Upper lobe of left lung (tissue), 6 donors: Measurements from ENCODE around the gene CENPI. TPM values are rescaled to one million over a fixed set of nuclear protein-coding genes. Genes with fewer than 3 reads are reported as not detected.

Experiments
- ATAC-seq, 2 donors: fragments of 200-7000 bp; cut with Tn5 transposase; one replicate each; pipeline ENCODE4 v1.9.1; 2022; ENCODE audit warnings: mild to moderate bottlenecking in 2 of 2, moderate library complexity in 2 of 2; ENCODE audit not compliant: low FRiP score in 2 of 2
- DNase-seq, 2 donors: peaks; one replicate each; pipeline ENCODE4 v3.0.0-alpha.2; 2019 to 2020
- H3K27ac ChIP-seq, 4 donors: fragments of 200-600 bp; sonication (generic); one replicate each; pipeline ENCODE4 v1.5.1; 2016 to 2019
- H3K27me3 ChIP-seq, 4 donors: fragments of 200-600 bp; sonication (generic); one replicate each; pipeline ENCODE4 v1.5.1; 2017 to 2019
- H3K36me3 ChIP-seq, 4 donors: fragments of 200-600 bp; sonication (generic); one replicate each; pipeline ENCODE4 v1.5.1; 2016 to 2019
- H3K4me1 ChIP-seq, 4 donors: fragments of 200-600 bp; sonication (generic); one replicate each; pipeline ENCODE4 v1.5.1; 2018 to 2019
- H3K4me3 ChIP-seq, 4 donors: fragments of 200-600 bp; sonication (generic); one replicate each; pipeline ENCODE4 v1.5.1; 2017 to 2019; ENCODE audit warnings: mild to moderate bottlenecking in 2 of 4, moderate library complexity in 1 of 4
- H3K9me3 ChIP-seq, 4 donors: fragments of 200-600 bp; sonication (generic); one replicate each; pipeline ENCODE4 v1.5.1; 2018 to 2019
- EP300 ChIP-seq, 4 donors: sonication (generic); formaldehyde crosslinking; IDR thresholded peaks; one replicate each; pipeline ENCODE4 v1.5.1; 2017; ENCODE audit warnings: antibody characterized with exemption in 4 of 4, control low read depth in 2 of 4
- POLR2A ChIP-seq, 4 donors: fragments of 450-650 bp; IDR thresholded peaks; one replicate each; pipeline ENCODE4 v1.5.1; 2016 to 2017; ENCODE audit warnings: antibody characterized with exemption in 4 of 4, mild to moderate bottlenecking in 2 of 4
- POLR2AphosphoS5 ChIP-seq, 2 donors: sonication (generic); formaldehyde crosslinking; IDR thresholded peaks; one replicate each; pipeline ENCODE4 v1.5.1; 2017; ENCODE audit warnings: antibody characterized with exemption in 2 of 2
- WGBS, 2 donors: methylation state at CpG; one replicate each; pipeline ENCODE4 v1.1.5; 2017 to 2018; 5-methylcytosine and 5-hydroxymethylcytosine counted together
- total RNA-seq, 6 donors: library from RNA; depleted of rRNA in 4 of 6; stranded (reverse); fragments of >200 nt in 4 of 6; gene quantifications; one replicate each; pipeline versions ENCODE4 v1.1.0 to v1.2.1, GENCODE V29; 2016 to 2021
- TF ChIP-seq, protein P1 (sequence below), 6 experiments: fragments of 450-650 bp in 4 of 6; fragments of 200-600 bp in 2 of 6; sonication (generic) in 2 of 6; IDR thresholded peaks; one replicate each; pipeline ENCODE4 v1.5.1; 2016 to 2019; ENCODE audit warnings: antibody characterized with exemption in 6 of 6
- donor health status: DM: no; HTN: no; CAD: no; lungs with moderate emphysema.
- donor health status: DM: no; HTN: yes; CAD: no; lungs with severe emphysema.

CENPI gene
- total RNA-seq, 6 donors from 2014 or later, result 0.67 to 4.2 (median 0.98) TPM

DNA sequence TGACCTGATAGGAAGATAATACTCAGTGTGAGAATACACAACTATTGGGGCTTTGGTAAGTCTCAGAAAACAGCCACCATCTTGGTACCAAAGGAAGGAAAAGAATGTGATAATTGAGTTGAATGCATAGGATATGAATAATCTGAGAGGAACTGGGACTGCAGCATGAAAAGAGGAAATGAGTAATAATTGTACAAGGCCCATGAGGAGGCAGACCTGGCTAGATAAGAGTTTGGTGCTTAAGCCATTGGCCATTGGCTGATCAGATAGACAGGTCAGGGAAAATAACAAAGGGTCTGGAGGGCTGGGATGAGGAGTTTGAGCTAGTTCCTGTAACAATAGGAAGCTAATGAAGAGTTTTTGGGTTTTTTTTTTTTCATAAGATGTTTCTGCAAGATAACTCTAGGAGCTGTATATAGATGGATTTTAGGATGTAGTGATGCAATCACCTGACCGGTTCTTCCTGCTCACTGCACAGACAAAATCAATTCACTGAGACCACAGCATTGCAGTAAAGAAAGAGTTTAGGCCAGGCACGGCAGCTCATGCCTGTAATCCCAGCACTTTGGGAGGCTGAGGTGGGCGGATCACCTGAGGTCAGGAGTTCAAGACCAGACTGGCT, 40.8 kb upstream of the CENPI start:
- TF ChIP-seq, protein P1, sequence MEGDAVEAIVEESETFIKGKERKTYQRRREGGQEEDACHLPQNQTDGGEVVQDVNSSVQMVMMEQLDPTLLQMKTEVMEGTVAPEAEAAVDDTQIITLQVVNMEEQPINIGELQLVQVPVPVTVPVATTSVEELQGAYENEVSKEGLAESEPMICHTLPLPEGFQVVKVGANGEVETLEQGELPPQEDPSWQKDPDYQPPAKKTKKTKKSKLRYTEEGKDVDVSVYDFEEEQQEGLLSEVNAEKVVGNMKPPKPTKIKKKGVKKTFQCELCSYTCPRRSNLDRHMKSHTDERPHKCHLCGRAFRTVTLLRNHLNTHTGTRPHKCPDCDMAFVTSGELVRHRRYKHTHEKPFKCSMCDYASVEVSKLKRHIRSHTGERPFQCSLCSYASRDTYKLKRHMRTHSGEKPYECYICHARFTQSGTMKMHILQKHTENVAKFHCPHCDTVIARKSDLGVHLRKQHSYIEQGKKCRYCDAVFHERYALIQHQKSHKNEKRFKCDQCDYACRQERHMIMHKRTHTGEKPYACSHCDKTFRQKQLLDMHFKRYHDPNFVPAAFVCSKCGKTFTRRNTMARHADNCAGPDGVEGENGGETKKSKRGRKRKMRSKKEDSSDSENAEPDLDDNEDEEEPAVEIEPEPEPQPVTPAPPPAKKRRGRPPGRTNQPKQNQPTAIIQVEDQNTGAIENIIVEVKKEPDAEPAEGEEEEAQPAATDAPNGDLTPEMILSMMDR (IDR thresholded peaks at IDR 0.05), result no peak
- TF ChIP-seq POLR2A (IDR thresholded peaks at IDR 0.05), result no peak
- TF ChIP-seq EP300 (IDR thresholded peaks at IDR 0.05), result no peak
- TF ChIP-seq POLR2AphosphoS5 (IDR thresholded peaks at IDR 0.05), result no peak
- no peak for DNase-seq
- no peaks in the 10 kb centered on the region for H3K4me1 ChIP-seq
- no peak overlapping the region for H3K27ac ChIP-seq
- no peaks in the 10 kb centered on the region for H3K9me3 ChIP-seq
- no peaks in the 10 kb centered on the region for H3K27me3 ChIP-seq
- no peaks in the 10 kb centered on the region for H3K36me3 ChIP-seq
- no peak overlapping the region for H3K4me3 ChIP-seq
- 64 to 71% methylated on average over 3 of the region's 3 CpGs for WGBS, 2 donors
- no peak for ATAC-seq

DNA sequence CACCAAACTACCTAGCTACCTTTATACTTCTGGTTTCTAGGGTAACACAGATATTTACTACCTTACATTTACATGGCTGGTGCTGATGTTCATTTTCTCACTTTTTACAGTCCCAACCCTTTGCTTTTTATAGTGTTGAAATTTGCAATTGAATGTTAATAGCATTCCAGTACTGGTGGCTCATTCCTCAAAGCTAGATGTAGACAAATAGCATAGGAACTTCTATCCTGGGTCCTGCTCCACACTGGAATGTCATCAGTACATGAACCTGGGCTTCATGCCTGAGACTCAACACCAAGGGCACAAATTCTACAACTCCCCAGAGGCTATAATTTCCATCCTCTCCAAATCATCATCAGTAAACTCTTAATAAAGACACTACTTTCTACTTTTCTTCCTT, 35.8 kb upstream of the CENPI start:
- Histone ChIP-seq H3K4me3 (no peak overlapping the region), H3K36me3 (no peaks in the 10 kb centered on the region), H3K27me3 (no peaks in the 10 kb centered on the region), H3K9me3 (no peaks in the 10 kb centered on the region), H3K4me1 (no peaks in the 10 kb centered on the region), H3K27ac (no peak overlapping the region)
- no peak for ATAC-seq
- no peak for TF ChIP-seq POLR2AphosphoS5 (IDR thresholded peaks at IDR 0.05)
- no peak for DNase-seq

DNA sequence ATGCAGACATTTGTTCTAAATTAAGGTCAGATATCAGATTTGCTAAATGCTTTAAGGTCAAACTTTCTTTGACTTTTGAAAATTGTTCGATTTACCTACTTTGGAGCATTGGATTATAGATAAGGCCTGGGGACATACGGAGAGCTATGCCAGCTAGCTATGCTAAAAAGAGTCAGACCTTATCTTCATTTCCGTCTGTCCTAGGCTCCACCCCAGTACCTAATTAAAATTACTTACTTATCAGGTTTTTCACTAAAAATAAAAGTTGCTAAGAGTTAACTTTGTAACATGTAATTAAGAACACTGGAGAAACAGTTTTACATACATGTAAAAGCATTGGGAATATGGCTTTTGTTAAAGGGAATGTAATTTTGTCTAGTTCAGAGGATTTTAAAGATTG, 26.4 kb upstream of the CENPI start:
- Histone ChIP-seq H3K4me1 (no peaks in the 10 kb centered on the region), H3K27me3 (no peaks in the 10 kb centered on the region), H3K36me3 (no peaks in the 10 kb centered on the region), H3K27ac (no peak overlapping the region), H3K4me3 (no peak overlapping the region), H3K9me3 (no peaks in the 10 kb centered on the region)
- ATAC-seq (no peak), DNase-seq (no peak)
- TF ChIP-seq POLR2A (IDR thresholded peaks at IDR 0.05), result no peak
- TF ChIP-seq EP300 (IDR thresholded peaks at IDR 0.05), result no peak
- TF ChIP-seq, protein P1 (IDR thresholded peaks at IDR 0.05), result no peak
- no peak for TF ChIP-seq POLR2AphosphoS5 (IDR thresholded peaks at IDR 0.05)
- WGBS, 2 donors, result 74 to 90% methylated on average over 3 of the region's 3 CpGs

DNA sequence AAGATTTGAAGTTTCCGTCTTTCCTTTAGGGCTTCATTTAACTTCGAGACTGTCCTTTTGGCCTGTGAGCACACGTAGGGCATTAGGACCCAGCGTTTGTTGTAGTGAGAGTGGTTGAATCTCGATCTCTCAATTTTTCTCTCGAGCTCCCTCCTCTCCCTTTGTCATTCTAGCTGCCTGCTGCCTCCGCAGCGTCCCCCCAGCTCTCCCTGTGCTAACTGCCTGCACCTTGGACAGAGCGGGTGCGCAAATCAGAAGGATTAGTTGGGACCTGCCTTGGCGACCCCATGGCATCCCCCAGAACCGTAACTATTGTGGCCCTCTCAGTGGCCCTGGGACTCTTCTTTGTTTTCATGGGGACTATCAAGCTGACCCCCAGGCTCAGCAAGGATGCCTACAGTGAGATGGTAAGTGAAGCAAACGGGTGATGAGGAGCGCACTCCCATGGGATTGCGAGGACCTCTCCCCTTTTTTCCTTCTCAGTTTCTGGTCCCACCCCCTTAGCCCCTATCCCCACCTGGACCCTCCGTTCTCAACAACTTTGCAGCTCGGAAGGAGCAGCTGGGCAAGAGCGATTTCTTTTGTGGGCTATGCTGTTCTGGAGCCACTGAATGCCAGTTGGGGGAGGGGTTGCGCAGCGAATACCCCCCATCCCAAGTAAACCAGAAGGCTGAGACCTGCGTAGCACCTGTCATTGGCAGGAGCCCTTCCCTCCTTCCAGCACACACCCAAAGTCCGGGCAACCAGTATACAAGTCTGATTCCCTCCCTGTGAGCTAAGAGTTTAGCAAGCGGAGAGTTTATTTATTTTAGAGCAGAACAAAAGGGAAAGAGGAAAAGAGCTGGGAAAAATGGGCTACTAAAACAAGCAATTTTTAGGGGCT, 19.0 kb upstream of the CENPI start, which contains the start of gene TMEM35A:
TMEM35A (plus strand) TSS at position 164 of the 883 bp plus-strand sequence; CDS start at position 288, 124 bp downstream.
- Histone ChIP-seq H3K27me3 (no peaks in the 10 kb centered on the region), H3K9me3 (no peaks in the 10 kb centered on the region), H3K27ac (no peak within 1 kb of the TSS), H3K4me1 (no peaks in the 10 kb centered on the region), H3K4me3 (peak within 1 kb of the TSS in 3 of 4 donors; percentile 24 to 43 (median 40)), H3K36me3 (no peaks in the 10 kb centered on the region)
- ATAC-seq, result peak; percentile 55 to 74
- DNase-seq, result no peak
- TF ChIP-seq, protein P1 (IDR thresholded peaks at IDR 0.05), result no peak
- 2 to 28% methylated on average over 20 to 23 of the region's 23 CpGs for WGBS, 2 donors

DNA sequence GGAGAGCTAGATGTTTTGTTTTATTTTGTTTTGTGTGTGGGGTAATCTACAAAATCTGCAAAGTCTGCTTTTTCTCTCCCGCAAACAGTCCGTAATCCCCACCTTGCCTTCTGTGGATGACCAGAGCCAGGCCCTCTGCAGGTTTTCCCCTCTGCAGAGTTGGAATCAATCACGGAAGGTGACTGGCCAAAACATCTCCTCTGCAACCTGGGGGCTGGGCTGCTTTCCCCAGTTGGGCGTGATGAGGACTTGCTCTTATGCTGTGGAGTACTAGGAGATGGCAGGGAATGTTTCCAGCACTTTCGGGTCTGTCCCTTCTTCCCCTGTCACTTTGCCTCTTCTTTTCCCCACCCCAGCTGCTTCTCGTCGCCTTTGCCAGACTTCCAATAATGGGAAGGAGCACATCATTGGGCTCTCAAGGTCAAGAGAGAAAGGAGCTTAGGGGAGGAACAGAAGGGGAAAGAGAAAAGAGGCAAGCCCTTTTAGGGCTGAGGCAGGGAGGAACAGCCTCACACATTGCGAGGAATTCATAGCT, 18.2 kb upstream of the CENPI start:
- Histone ChIP-seq H3K36me3 (no peaks in the 10 kb centered on the region), H3K27ac (no peak overlapping the region), H3K27me3 (no peaks in the 10 kb centered on the region), H3K9me3 (no peaks in the 10 kb centered on the region), H3K4me1 (no peaks in the 10 kb centered on the region), H3K4me3 (peak overlapping the region in 3 of 4 donors; percentile 24 to 43 (median 40))
- WGBS, 2 donors, result 47 to 59% methylated on average over 7 to 8 of the region's 8 CpGs
- TF ChIP-seq POLR2AphosphoS5 (IDR thresholded peaks at IDR 0.05) (no peak), POLR2A (IDR thresholded peaks at IDR 0.05) (no peak), EP300 (IDR thresholded peaks at IDR 0.05) (no peak)
- TF ChIP-seq, protein P1 (IDR thresholded peaks at IDR 0.05), result no peak
- DNase-seq (no peak), ATAC-seq (peak in 1 of 2 donors; percentile 27)
